ENCODE measurements around the gene MAGI3. TPM values are rescaled to one million over a fixed set of nuclear protein-coding genes. Genes with fewer than 3 reads are reported as not detected.

MAGI3 gene
- total RNA-seq, 2 experiments from 2014 or later = 3.5 to 3.7 TPM

- ChIA-PET CTCF (no interaction called here), POLR2A (no interaction called here)
Measured at GRCh38 chr1:113641396-113641795, 251.1 kb downstream of the MAGI3 start.

DNA sequence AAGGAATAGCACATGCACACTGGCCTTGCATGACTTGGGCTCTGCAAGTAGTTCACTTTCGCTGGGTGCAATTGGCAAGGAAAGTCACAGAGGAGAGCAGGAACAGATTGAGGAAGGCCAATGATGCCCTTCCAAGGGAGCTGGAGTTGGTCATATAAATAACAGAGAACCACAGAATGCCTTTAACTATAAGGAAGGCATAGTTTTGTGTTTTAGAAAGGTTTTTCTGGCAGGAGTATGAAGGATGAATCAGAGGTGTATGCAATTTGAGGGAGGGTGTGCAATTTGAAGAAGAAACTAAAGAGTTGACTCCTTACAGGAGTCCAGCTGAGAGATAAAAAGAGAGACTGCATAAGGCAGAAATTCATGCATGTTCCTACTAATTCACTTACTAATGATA lies 256.8 kb downstream of the MAGI3 start:
- CTCF ChIA-PET = no interaction called here
- POLR2A ChIA-PET = no interaction called here

DNA sequence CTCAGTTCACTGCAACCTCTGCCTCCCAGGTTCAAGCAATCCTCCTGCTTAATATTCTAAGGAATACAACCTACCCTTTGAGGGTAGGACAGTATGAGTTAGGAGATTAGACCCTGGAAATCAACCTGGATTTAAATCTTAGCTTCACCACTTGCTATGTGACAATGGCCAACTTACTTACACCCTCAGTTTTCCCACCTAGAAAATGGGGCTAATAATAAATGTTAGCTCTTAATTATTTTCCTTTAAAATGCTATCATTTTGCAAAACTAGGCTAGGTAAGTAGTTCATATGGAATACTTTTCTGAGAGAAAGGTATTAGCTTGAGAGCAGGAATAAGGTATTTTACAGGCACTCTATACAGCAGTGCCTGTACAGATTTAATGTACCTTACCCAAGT lies 258.2 kb downstream of the MAGI3 start:
- CTCF ChIA-PET = no interaction called here
- POLR2A ChIA-PET = no interaction called here

DNA sequence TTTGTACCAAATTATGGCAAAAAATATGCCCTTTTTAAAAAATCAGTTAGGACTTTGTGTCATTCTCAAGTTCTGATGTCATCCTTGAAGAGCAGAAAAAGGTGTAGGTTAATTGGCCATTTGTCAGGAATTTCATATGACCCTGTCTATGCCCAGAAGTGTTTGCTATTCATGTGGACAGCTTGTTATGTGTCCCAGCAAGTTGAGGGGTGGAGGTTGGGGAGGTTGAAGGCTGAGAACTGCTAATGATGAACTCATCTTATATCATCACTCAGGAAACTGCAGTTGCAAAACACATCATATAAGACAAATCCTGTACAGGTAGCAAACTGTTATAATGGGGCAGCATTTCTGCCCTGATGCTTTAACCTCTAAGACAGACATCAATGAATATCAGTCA lies 262.5 kb downstream of the MAGI3 start:
- ChIA-PET CTCF (no interaction called here), POLR2A (no interaction called here)

DNA sequence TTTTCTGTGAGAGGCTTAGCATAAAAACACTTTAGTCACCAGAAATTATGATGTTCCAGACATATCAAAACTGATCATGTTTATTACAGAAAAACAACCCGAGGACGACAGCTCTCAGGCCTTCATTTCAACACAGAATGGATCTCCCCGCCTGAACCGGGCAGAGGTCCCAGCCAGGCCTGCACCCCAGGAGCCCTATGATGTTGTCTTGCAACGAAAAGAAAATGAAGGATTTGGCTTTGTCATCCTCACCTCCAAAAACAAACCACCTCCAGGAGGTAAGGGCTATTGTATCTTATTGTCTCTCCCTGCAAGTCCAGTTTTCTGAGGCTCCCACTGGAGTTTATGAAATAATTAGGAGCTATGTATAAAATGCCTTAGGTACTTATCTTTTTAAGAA lies 263.4 kb downstream of the MAGI3 start:
- ChIA-PET POLR2A (no interaction called here), CTCF (no interaction called here)

- POLR2A ChIA-PET = no interaction called here
- CTCF ChIA-PET = no interaction called here
Measured at GRCh38 chr1:113654883-113655282, 264.6 kb downstream of the MAGI3 start.

DNA sequence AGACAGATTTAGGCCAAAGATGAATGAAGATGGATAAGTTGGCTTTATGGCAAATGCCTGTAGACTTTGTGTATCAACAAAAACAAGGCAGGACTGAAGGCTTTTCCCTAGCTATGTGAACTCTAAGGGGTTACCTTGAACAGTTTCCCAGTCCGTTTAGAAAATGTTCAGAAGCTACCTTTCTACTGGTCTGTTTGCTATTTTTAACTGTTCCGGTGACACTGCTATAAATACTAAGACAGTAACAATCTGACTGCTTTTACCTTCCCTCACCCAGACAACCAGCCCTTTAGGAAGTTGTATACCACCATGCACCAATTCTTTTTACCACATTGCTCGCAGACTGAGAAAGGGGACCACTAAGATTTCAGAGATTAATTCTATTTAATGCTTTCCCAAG lies 266.8 kb downstream of the MAGI3 start:
- POLR2A ChIA-PET = no interaction called here
- CTCF ChIA-PET = no interaction called here

GRCh38 chr1:113657556-113658063 lies 267.3 kb downstream of the MAGI3 start:
- CTCF ChIA-PET = no interaction called here

DNA sequence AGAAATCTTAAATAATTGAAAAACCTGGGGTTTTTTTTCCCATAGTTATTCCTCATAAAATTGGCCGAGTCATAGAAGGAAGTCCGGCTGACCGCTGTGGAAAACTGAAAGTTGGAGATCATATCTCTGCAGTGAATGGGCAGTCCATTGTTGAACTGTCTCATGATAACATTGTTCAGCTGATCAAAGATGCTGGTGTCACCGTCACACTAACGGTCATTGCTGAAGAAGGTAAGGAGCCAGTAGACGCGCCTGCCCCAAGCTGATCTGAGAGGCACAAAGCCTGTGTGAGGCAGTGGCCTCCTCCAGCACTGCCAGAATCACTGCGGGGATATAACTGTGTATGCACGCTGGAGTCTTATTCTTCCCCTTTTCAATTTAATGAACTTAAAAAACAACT lies 268.7 kb downstream of the MAGI3 start:
- ChIA-PET CTCF (no interaction called here), POLR2A (no interaction called here)

More at GRCh38 chr1:113657556-113658063, 267.3 kb downstream of the MAGI3 start:
- POLR2A ChIA-PET = no interaction called here

DNA sequence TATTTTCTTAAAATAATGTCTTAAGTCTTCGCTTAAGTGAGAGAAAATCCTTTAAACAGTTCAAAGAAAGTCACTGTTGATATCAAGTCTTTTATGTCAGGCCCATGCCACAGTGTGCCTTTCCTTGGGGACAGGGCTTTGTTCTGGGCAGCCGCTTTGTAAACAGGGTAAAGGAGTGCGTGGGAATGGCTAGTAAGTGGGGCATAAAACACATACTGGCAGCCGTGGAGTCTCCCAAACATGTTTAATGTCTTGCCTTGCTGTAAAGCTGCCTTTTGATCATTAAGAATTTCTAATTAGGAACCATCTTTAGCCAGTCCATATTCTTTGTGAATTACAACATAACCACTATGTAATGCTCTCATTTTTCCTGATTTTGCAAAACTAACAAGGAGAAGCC lies 269.2 kb downstream of the MAGI3 start:
- CTCF ChIA-PET = no interaction called here
- POLR2A ChIA-PET = no interaction called here

GRCh38 chr1:113660088-113660487 lies 269.8 kb downstream of the MAGI3 start:
- ChIA-PET CTCF (no interaction called here), POLR2A (no interaction called here)

GRCh38 chr1:113662101-113662500 lies 271.8 kb downstream of the MAGI3 start:
- CTCF ChIA-PET = no interaction called here
- POLR2A ChIA-PET = no interaction called here

DNA sequence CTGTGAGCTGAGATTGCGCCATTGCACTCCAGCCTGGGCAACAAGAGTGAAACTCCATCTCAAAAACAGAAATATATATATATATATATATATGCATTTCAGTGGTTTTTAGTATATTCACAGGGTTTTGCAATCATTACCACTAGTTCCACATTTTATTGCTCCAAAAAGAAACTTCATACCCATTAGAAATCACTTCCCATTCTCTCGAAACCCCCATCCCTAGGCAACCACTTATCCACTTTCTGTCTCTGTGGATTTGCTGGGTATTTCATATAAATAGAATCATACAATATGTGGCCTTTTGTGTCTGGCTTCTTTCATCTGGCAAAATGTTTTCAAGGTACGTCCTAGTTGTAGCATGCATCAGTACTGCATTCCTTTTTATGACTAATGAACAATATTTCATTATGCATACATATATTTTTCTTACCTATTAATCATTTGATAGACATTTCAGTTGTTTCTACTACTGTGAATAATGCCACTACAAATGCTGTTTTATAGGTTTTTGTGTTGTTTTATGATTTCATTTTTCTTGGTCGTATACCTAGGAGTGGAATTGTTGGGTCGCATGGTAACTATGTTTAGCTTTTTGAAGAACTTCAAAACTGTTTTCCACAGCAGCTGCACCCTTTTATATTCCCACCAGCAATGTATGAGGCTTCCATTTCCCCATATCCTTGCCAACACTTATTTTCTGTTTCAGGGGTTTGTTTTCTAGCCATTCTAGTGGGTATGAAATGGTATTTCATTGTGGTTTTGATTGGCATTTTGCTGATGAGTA lies 273.0 kb downstream of the MAGI3 start:
- ChIA-PET POLR2A (no interaction called here), CTCF (no interaction called here)

DNA sequence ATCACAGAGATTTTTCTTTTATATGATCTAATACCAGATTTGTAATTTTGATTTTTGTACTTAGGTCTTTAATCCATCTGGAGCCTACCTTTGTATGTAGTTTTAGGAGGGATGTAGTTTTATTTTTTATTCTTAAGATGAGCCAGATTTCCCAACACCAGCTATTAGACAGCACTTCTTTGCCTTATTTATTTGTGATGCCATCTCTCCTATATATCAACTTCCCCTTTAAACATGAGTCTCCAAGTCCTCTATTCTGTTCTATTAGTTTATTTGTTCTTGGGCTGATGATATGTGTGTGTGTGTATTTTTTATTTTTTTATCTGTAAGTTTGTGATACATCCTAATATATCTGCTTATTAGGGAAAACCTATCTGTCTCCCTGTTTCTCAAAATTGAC lies 274.8 kb downstream of the MAGI3 start:
- POLR2A ChIA-PET = interaction anchor here (0.6 kb wide), 1 partner anchor 95 kb away, joined by 18 read pairs; no protein-coding TSS in a partner anchor
- CTCF ChIA-PET = no interaction called here

- POLR2A ChIA-PET = no interaction called here
- CTCF ChIA-PET = no interaction called here
Measured at GRCh38 chr1:113666126-113666525, 275.8 kb downstream of the MAGI3 start.

GRCh38 chr1:113669988-113670387 lies 279.7 kb downstream of the MAGI3 start:
- ChIA-PET POLR2A (no interaction called here), CTCF (no interaction called here)

GRCh38 chr1:113670650-113671049 lies 280.3 kb downstream of the MAGI3 start:
- CTCF ChIA-PET = no interaction called here

DNA sequence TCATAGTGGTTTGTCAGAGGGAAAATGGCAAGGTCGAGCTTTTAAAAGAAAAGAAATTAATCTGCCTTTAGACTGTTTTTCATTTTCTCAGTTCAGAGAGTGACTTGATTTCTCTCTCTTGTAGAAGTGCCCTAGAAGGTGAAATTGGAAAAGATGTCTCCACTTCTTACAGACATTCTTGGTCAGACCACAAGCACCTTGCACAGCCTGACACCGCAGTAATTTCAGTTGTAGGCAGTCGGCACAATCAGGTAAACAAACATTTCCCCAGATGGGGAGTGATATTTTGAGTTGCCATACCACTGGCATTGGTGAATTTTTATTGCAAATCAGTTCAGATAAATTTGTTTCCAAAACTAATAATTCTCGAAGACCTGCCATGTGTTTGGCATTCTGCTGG lies 282.2 kb downstream of the MAGI3 start:
- POLR2A ChIA-PET = no interaction called here

More at GRCh38 chr1:113670650-113671049, 280.3 kb downstream of the MAGI3 start:
- POLR2A ChIA-PET = no interaction called here

GRCh38 chr1:113674591-113674990 lies 284.3 kb downstream of the MAGI3 start:
- ChIA-PET POLR2A (no interaction called here), CTCF (no interaction called here)

More for the DNA sequence above, 282.2 kb downstream of the MAGI3 start:
- CTCF ChIA-PET = no interaction called here

GRCh38 chr1:113675302-113675701 lies 285.0 kb downstream of the MAGI3 start:
- POLR2A ChIA-PET = no interaction called here
- CTCF ChIA-PET = no interaction called here

DNA sequence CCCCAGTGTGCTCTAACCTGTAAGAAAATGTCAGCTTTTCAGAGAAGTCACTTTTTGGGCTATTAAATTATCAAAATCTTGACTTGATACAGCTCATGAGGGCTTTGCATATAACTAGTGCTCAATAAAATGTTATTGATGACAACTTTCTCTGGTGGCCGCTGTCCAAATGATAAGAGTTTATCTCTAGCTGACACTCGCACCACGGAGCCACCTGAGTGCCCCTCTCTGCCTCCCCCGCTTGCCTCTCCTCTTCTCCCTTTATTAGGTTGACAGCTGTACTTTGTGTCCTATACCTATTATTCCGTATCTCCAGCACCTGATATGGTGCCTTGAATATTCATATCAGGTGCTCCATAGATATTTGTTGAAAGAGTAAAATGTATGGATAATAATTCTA lies 286.2 kb downstream of the MAGI3 start:
- CTCF ChIA-PET = interaction anchor here (0.6 to 0.8 kb wide), 2 partner anchors 83 to 723 kb away, joined by 3 to 4 read pairs; no protein-coding TSS in a partner anchor
- POLR2A ChIA-PET = no interaction called here

Data from activated CD8-positive, alpha-beta memory T cell treated with anti-CD3 and anti-CD28 coated beads for 36 hours (primary cell).